ENCODE measurements around the gene FKBP6. TPM values are rescaled to one million over a fixed set of nuclear protein-coding genes. Genes with fewer than 3 reads are reported as not detected.
A peak's percentile ranks its signal among the peaks of the same experiment; 100 is the strongest.
"Not testable (repeated sequence)": the region's sequence is repeated elsewhere in the genome, so short reads cannot be mapped to it uniquely, and the experiment has no call there.

FKBP6 gene
- total RNA-seq, 4 donors from 2014 or later: not detected

GRCh38 chr7:73324081-73324845 is 3.7 kb upstream of the FKBP6 start:
- H3K27ac ChIP-seq (replicated peaks in 1 of 4); H3K36me3 ChIP-seq; intact Hi-C loops (cut with DNase I); DNase-seq (ENCODE audit: extremely low spot score); H3K27me3 ChIP-seq; H3K9me3 ChIP-seq: not testable (repeated sequence)
- peak overlapping the region in 3 of 4 donors; percentile 12 to 33 (median 33) for H3K4me3 ChIP-seq
- peaks cover 0 to 11% (median 10%) of the 10 kb centered on the region in 4 donors for H3K4me1 ChIP-seq
- WGBS: 6% methylated on average over 7 of the region's 31 CpGs
- TF ChIP-seq CTCF (IDR thresholded peaks at IDR 0.05): peak; percentile 36 to 51 (median 41)

- H3K27me3 ChIP-seq; DNase-seq (ENCODE audit: extremely low spot score); H3K9me3 ChIP-seq; intact Hi-C loops (cut with DNase I); H3K27ac ChIP-seq (replicated peaks in 1 of 4); H3K4me3 ChIP-seq; H3K36me3 ChIP-seq: not testable (repeated sequence)
- WGBS: 85% methylated on average over 5 of the region's 6 CpGs
- peaks cover 0 to 11% (median 10%) of the 10 kb centered on the region in 4 donors for H3K4me1 ChIP-seq
Observed at GRCh38 chr7:73325424-73325823, 2.5 kb upstream of the FKBP6 start.

GRCh38 chr7:73327449-73327848 is 512 bp upstream of the FKBP6 start:
- 87% methylated on average over 12 of the region's 13 CpGs for WGBS
- intact Hi-C loops (cut with DNase I); H3K4me3 ChIP-seq: not testable (repeated sequence)

GRCh38 chr7:73328696-73329095 is 735 bp downstream of the FKBP6 start:
- TF ChIP-seq CTCF (IDR thresholded peaks at IDR 0.05) (no peak), EP300 (IDR thresholded peaks at IDR 0.05) (no peak), POLR2AphosphoS5 (IDR thresholded peaks at IDR 0.05) (no peak)
- no peaks in the 10 kb centered on the region for H3K9me3 ChIP-seq
- peaks cover 0 to 10% (median 10%) of the 10 kb centered on the region in 4 donors for H3K4me1 ChIP-seq
- H3K4me3 ChIP-seq: no peak overlapping the region
- intact Hi-C loops (cut with DNase I): no loop called here
- 95% methylated on average over 9 of the region's 10 CpGs for WGBS
- no peaks in the 10 kb centered on the region for H3K36me3 ChIP-seq
- H3K27ac ChIP-seq (replicated peaks in 1 of 4): no peak overlapping the region
- no peaks in the 10 kb centered on the region for H3K27me3 ChIP-seq
- DNase-seq (ENCODE audit: extremely low spot score): no peak

More at GRCh38 chr7:73327449-73327848, 512 bp upstream of the FKBP6 start:
- H3K27ac ChIP-seq (replicated peaks in 1 of 4); H3K27me3 ChIP-seq; DNase-seq (ENCODE audit: extremely low spot score); H3K9me3 ChIP-seq; H3K36me3 ChIP-seq: not testable (repeated sequence)
- peaks cover 0 to 11% (median 10%) of the 10 kb centered on the region in 4 donors for H3K4me1 ChIP-seq

- 53% methylated on average over 11 of the region's 11 CpGs for WGBS
- Histone ChIP-seq H3K4me3 (no peak overlapping the region), H3K36me3 (no peaks in the 10 kb centered on the region), H3K9me3 (no peaks in the 10 kb centered on the region), H3K4me1 (no peaks in the 10 kb centered on the region), H3K27me3 (no peaks in the 10 kb centered on the region), H3K27ac (replicated peaks in 1 of 4) (peak overlapping the region in 1 of 4 donors; percentile 19)
- no peak for DNase-seq (ENCODE audit: extremely low spot score)
- TF ChIP-seq POLR2AphosphoS5 (IDR thresholded peaks at IDR 0.05): no peak
- no peak for TF ChIP-seq POLR2A (IDR thresholded peaks at IDR 0.05; ENCODE audit: low read depth)
- no peak for TF ChIP-seq CTCF (IDR thresholded peaks at IDR 0.05)
- no peak for TF ChIP-seq EP300 (IDR thresholded peaks at IDR 0.05)
- intact Hi-C loops (cut with DNase I): no loop called here
Observed at GRCh38 chr7:73329861-73330581, 2.1 kb downstream of the FKBP6 start.
